HL-60 (cell line): ENCODE data around the gene WDR35.

Experiments used
- CTCF ChIP-seq: IDR thresholded peaks from one replicate; pipeline ENCODE4 v1.5.1; 2011; ENCODE audit warnings: low read length, control low read depth, inconsistent platforms; ENCODE audit not compliant: insufficient read depth
- GABPA ChIP-seq: IDR thresholded peaks from 2 replicates; pipeline ENCODE4 v1.6.1; 2012; ENCODE audit warnings: low read depth
- POLR2AphosphoS5 ChIP-seq: IDR thresholded peaks from 2 replicates; pipeline ENCODE4 v1.6.1; 2012; ENCODE audit warnings: low read depth
- REST ChIP-seq: IDR thresholded peaks from 2 replicates; pipeline ENCODE4 v1.6.1; 2012; ENCODE audit warnings: low read depth; ENCODE audit not compliant: insufficient replicate concordance
- SPI1 ChIP-seq: IDR thresholded peaks from 2 replicates; pipeline ENCODE4 v1.6.1; 2012; ENCODE audit warnings: low read depth, mild to moderate bottlenecking, borderline replicate concordance

- TF ChIP-seq CTCF (no peak), SPI1 (no peak), GABPA (no peak), POLR2AphosphoS5 (no peak), REST (no peak)
Observed at GRCh38 chr2:19866771-19867170, 123.1 kb downstream of the WDR35 start.
